Skeletal muscle tissue (tissue), 4 donors: ENCODE results near the gene FRZB. TPM values are rescaled to one million over a fixed set of nuclear protein-coding genes. Genes with fewer than 3 reads are reported as not detected.

Source experiments
- H3K27ac ChIP-seq: one replicate; pipeline ENCODE4 v1.7.0; 2013; ENCODE audit warnings: mild to moderate bottlenecking, low read depth, low read length, inconsistent platforms
- H3K27me3 ChIP-seq, 3 donors: one replicate each; pipeline ENCODE4 v1.7.0; 2013; ENCODE audit warnings: low read length in 3 of 3; ENCODE audit not compliant: control insufficient read depth in 3 of 3, insufficient read depth in 3 of 3
- H3K36me3 ChIP-seq, 3 donors: one replicate each; pipeline ENCODE4 v1.7.0; 2013; ENCODE audit warnings: low read length in 3 of 3; ENCODE audit not compliant: control insufficient read depth in 3 of 3, insufficient read depth in 3 of 3
- H3K4me1 ChIP-seq, 3 donors: one replicate each; pipeline ENCODE4 v1.7.0; 2013; ENCODE audit warnings: low read length in 3 of 3, mild to moderate bottlenecking in 3 of 3; ENCODE audit not compliant: control insufficient read depth in 3 of 3, insufficient read depth in 3 of 3
- H3K4me3 ChIP-seq, 3 donors: one replicate each; pipeline ENCODE4 v1.7.0; 2013; ENCODE audit warnings: low read length in 3 of 3
- H3K9ac ChIP-seq, 3 donors: one replicate each; pipeline ENCODE4 v1.7.0; 2013; ENCODE audit warnings: low read length in 3 of 3, mild to moderate bottlenecking in 3 of 3, moderate library complexity in 2 of 3, low read depth in 1 of 3
- H3K9me3 ChIP-seq, 3 donors: one replicate each; pipeline ENCODE4 v1.7.0; 2013; ENCODE audit warnings: low read length in 3 of 3; ENCODE audit not compliant: control insufficient read depth in 3 of 3
- total RNA-seq: library from RNA; depleted of rRNA; stranded (reverse); fragments of >200 nt; gene quantifications from one replicate; pipeline ENCODE4 v1.2.3, GENCODE V29; 2014
- donor health status: Osteomylitis.

The FRZB gene
- total RNA-seq, 1 donor from 2014 or later, result 6.8 TPM

GRCh38 chr2:182868054-182868796 is 1.8 kb upstream of the FRZB start:
- no peak overlapping the region for H3K4me3 ChIP-seq

GRCh38 chr2:182867426-182868053 is 1.1 kb upstream of the FRZB start:
- peaks cover 10 to 17% (median 15%) of the 10 kb centered on the region in 3 donors for H3K4me1 ChIP-seq
- peak overlapping the region; percentile 45 for H3K27ac ChIP-seq
- H3K9me3 ChIP-seq, result no peaks in the 10 kb centered on the region
- peak overlapping the region; percentile 63 to 88 (median 66) for H3K9ac ChIP-seq
- no peaks in the 10 kb centered on the region for H3K27me3 ChIP-seq
- peak overlapping the region; percentile 63 to 85 (median 79) for H3K4me3 ChIP-seq
- no peaks in the 10 kb centered on the region for H3K36me3 ChIP-seq

More at GRCh38 chr2:182868054-182868796, 1.8 kb upstream of the FRZB start:
- Histone ChIP-seq H3K4me1 (peaks cover 10 to 17% (median 15%) of the 10 kb centered on the region in 3 donors), H3K9me3 (no peaks in the 10 kb centered on the region), H3K36me3 (no peaks in the 10 kb centered on the region), H3K27ac (no peak overlapping the region), H3K27me3 (no peaks in the 10 kb centered on the region), H3K9ac (no peak overlapping the region)

GRCh38 chr2:182866095-182866460 is 359 bp downstream of the FRZB start:
- Histone ChIP-seq H3K4me3 (peak overlapping the region; percentile 63 to 85 (median 79)), H3K4me1 (peaks cover 16 to 21% (median 17%) of the 10 kb centered on the region in 3 donors), H3K27ac (no peak overlapping the region), H3K27me3 (no peaks in the 10 kb centered on the region), H3K36me3 (no peaks in the 10 kb centered on the region), H3K9ac (peak overlapping the region; percentile 63 to 88 (median 66)), H3K9me3 (no peaks in the 10 kb centered on the region)

GRCh38 chr2:182864949-182865570 is 1.4 kb downstream of the FRZB start:
- Histone ChIP-seq H3K36me3 (no peaks in the 10 kb centered on the region), H3K4me1 (peaks cover 16 to 21% (median 17%) of the 10 kb centered on the region in 3 donors), H3K9me3 (no peaks in the 10 kb centered on the region), H3K9ac (peak overlapping the region in 1 of 3 donors; percentile 27), H3K27ac (no peak overlapping the region), H3K4me3 (peak overlapping the region in 1 of 3 donors; percentile 14), H3K27me3 (no peaks in the 10 kb centered on the region)

GRCh38 chr2:182863642-182864041 is 2.8 kb downstream of the FRZB start:
- Histone ChIP-seq H3K9ac (no peak overlapping the region), H3K27ac (no peak overlapping the region), H3K27me3 (no peaks in the 10 kb centered on the region), H3K36me3 (no peaks in the 10 kb centered on the region), H3K4me3 (peak overlapping the region in 1 of 3 donors; percentile 16), H3K4me1 (peaks cover 16 to 21% (median 17%) of the 10 kb centered on the region in 3 donors), H3K9me3 (no peaks in the 10 kb centered on the region)

- no peaks in the 10 kb centered on the region for H3K9me3 ChIP-seq
- no peaks in the 10 kb centered on the region for H3K36me3 ChIP-seq
- H3K27me3 ChIP-seq, result no peaks in the 10 kb centered on the region
- H3K4me1 ChIP-seq, result peaks cover 11 to 16% (median 13%) of the 10 kb centered on the region in 3 donors
- no peak overlapping the region for H3K27ac ChIP-seq
- H3K9ac ChIP-seq, result no peak overlapping the region
- no peak overlapping the region for H3K4me3 ChIP-seq
Observed at GRCh38 chr2:182862091-182862490, 4.3 kb downstream of the FRZB start.

- no peak overlapping the region for H3K27ac ChIP-seq
- no peaks in the 10 kb centered on the region for H3K36me3 ChIP-seq
- H3K27me3 ChIP-seq, result no peaks in the 10 kb centered on the region
- no peak overlapping the region for H3K9ac ChIP-seq
- H3K9me3 ChIP-seq, result no peaks in the 10 kb centered on the region
- H3K4me3 ChIP-seq, result no peak overlapping the region
- H3K4me1 ChIP-seq, result peaks cover under 1 to 7% (median 6%) of the 10 kb centered on the region in 3 donors
Observed at GRCh38 chr2:182860858-182861257, 5.6 kb downstream of the FRZB start.

- H3K36me3 ChIP-seq, result no peaks in the 10 kb centered on the region
Observed at GRCh38 chr2:182858671-182859070, 7.8 kb downstream of the FRZB start.

GRCh38 chr2:182855376-182855775 is 11.1 kb downstream of the FRZB start:
- H3K9ac ChIP-seq, result no peak overlapping the region

More at GRCh38 chr2:182858671-182859070, 7.8 kb downstream of the FRZB start:
- Histone ChIP-seq H3K9ac (no peak overlapping the region), H3K4me1 (peaks cover 0 to 6% (median 6%) of the 10 kb centered on the region in 3 donors), H3K9me3 (no peaks in the 10 kb centered on the region), H3K27me3 (no peaks in the 10 kb centered on the region), H3K27ac (no peak overlapping the region), H3K4me3 (no peak overlapping the region)

More at GRCh38 chr2:182855376-182855775, 11.1 kb downstream of the FRZB start:
- no peaks in the 10 kb centered on the region for H3K4me1 ChIP-seq
- no peaks in the 10 kb centered on the region for H3K27me3 ChIP-seq
- H3K27ac ChIP-seq, result no peak overlapping the region
- H3K36me3 ChIP-seq, result no peaks in the 10 kb centered on the region
- no peaks in the 10 kb centered on the region for H3K9me3 ChIP-seq
- H3K4me3 ChIP-seq, result no peak overlapping the region
